HepG2 (cell line): ENCODE measurements around the gene ERCC2. TPM values are rescaled to one million over a fixed set of nuclear protein-coding genes. Genes with fewer than 3 reads are reported as not detected.
A peak's percentile ranks its signal among the peaks of the same experiment; 100 is the strongest.

Experiments used
- FOSL2 ChIP-seq: sonication (generic); formaldehyde crosslinking; IDR thresholded peaks from 2 replicates; pipeline ENCODE4 v1.4.0; 2020; ENCODE audit warnings: missing genetic modification reagents
- FOXM1 ChIP-seq: sonication (generic); formaldehyde crosslinking; IDR thresholded peaks from 2 replicates; pipeline ENCODE4 v1.5.0; 2020; ENCODE audit warnings: missing genetic modification reagents
- JARID2 ChIP-seq: sonication (generic); formaldehyde crosslinking; IDR thresholded peaks from 2 replicates; pipeline ENCODE4 v1.8.1; 2023; ENCODE audit warnings: missing genetic modification reagents, inconsistent platforms; ENCODE audit not compliant: insufficient replicate concordance
- MED8 ChIP-seq: sonication (generic); formaldehyde crosslinking; IDR thresholded peaks from 2 replicates; pipeline ENCODE4 v1.8.1; 2023; ENCODE audit warnings: mild to moderate bottlenecking, missing genetic modification reagents; ENCODE audit not compliant: insufficient replicate concordance
- MIER2 ChIP-seq: IDR thresholded peaks from 2 replicates; pipeline ENCODE4 v1.6.1; 2016; ENCODE audit warnings: missing biosample characterization, missing genetic modification reagents
- MYC ChIP-seq: sonication (generic); formaldehyde crosslinking; IDR thresholded peaks from 2 replicates; pipeline ENCODE4 v1.9.0; 2021; ENCODE audit warnings: missing genetic modification reagents, borderline replicate concordance
- NFRKB ChIP-seq: fragments of 450-650 bp; IDR thresholded peaks from 2 replicates; pipeline ENCODE4 v1.6.1; 2017
- PHB2 ChIP-seq: fragments of 450-650 bp; IDR thresholded peaks from 2 replicates; pipeline ENCODE4 v1.6.1; 2018; ENCODE audit not compliant: partially characterized antibody
- RBM22 ChIP-seq: fragments of 200-400 bp; formaldehyde crosslinking; optimal IDR thresholded peaks from 2 replicates; pipeline ENCODE3; 2017; ENCODE audit warnings: mild to moderate bottlenecking, low read length, moderate library complexity
- RBM39 ChIP-seq: fragments of 200-400 bp; formaldehyde crosslinking; IDR thresholded peaks from one replicate; pipeline ENCODE4 v1.6.1; 2018; ENCODE audit warnings: antibody characterized with exemption, mild to moderate bottlenecking, low read depth, low read length; ENCODE audit not compliant: poor library complexity, severe bottlenecking
- TMF1 ChIP-seq: sonication (generic); formaldehyde crosslinking; IDR thresholded peaks from 2 replicates; pipeline ENCODE4 v1.8.1; 2022; ENCODE audit warnings: low read depth, missing genetic modification reagents
- XRCC5 ChIP-seq: fragments of 200-400 bp; formaldehyde crosslinking; optimal IDR thresholded peaks from 2 replicates; pipeline ENCODE3; 2017; ENCODE audit warnings: mild to moderate bottlenecking, low read length
- ZBTB3 ChIP-seq: sonication (generic); formaldehyde crosslinking; IDR thresholded peaks from 2 replicates; pipeline ENCODE4 v1.4.0; 2020; ENCODE audit warnings: low read depth, mild to moderate bottlenecking, moderate library complexity, missing genetic modification reagents, borderline replicate concordance
- ZNF543 ChIP-seq: sonication (generic); formaldehyde crosslinking; IDR thresholded peaks from 2 replicates; pipeline ENCODE4 v1.4.0; 2020; ENCODE audit warnings: mild to moderate bottlenecking, missing genetic modification reagents
- ZNF704 ChIP-seq: sonication (generic); formaldehyde crosslinking; IDR thresholded peaks from 2 replicates; pipeline ENCODE4 v1.8.1; 2023; ENCODE audit warnings: mild to moderate bottlenecking, inconsistent platforms, moderate library complexity, missing genetic modification reagents, borderline replicate concordance
- ZNF883 ChIP-seq: sonication (generic); formaldehyde crosslinking; IDR thresholded peaks from 2 replicates; pipeline ENCODE4 v1.5.1; 2020; ENCODE audit warnings: mild to moderate bottlenecking, missing genetic modification reagents; ENCODE audit errors: not compliant biosample characterization
- ZNF891 ChIP-seq: sonication (generic); formaldehyde crosslinking; IDR thresholded peaks from 2 replicates; pipeline ENCODE4 v1.5.0; 2020; ENCODE audit warnings: mild to moderate bottlenecking, missing genetic modification reagents
- polyA plus RNA-seq, 8 experiments: library from polyadenylated mRNA; depleted of rRNA in 3 of 8; stranded (reverse) in 7 of 8; unstranded in 1 of 8; fragments of >200 nt; fragmentation: Illumina TruSeq in 4 of 8; extraction: Trizol in 4 of 8; gene quantifications; 2 replicates each; pipeline versions ENCODE4 v1.2.1 to v1.2.3, GENCODE V29; 2011 to 2016; ENCODE audit warnings: low read depth in 4 of 8, missing spikeins in 1 of 8, mixed read lengths in 1 of 8; ENCODE audit not compliant: insufficient read depth in 1 of 8
- total RNA-seq, 5 experiments: library from RNA; depleted of rRNA; stranded (reverse); fragments of >200 nt; fragmentation: Illumina TruSeq; extraction: Trizol; gene quantifications; 2 replicates each; pipeline ENCODE4 v1.2.3, GENCODE V29; 2016; ENCODE audit warnings: low read depth in 1 of 5
- TF ChIP-seq, protein P1 (sequence below): sonication (generic); formaldehyde crosslinking; IDR thresholded peaks from 2 replicates; pipeline ENCODE4 v1.4.0; 2020; ENCODE audit warnings: mild to moderate bottlenecking, missing genetic modification reagents
- TF ChIP-seq, protein P2 (sequence below): sonication (generic); formaldehyde crosslinking; conservative IDR thresholded peaks from 2 replicates; pipeline ENCODE4 v1.4.0; 2020; ENCODE audit warnings: missing genetic modification reagents
- TF ChIP-seq, protein P3 (sequence below): sonication (generic); formaldehyde crosslinking; IDR thresholded peaks from 2 replicates; pipeline ENCODE4 v1.8.0; 2022; ENCODE audit warnings: mild to moderate bottlenecking, missing genetic modification reagents

Gene ERCC2
- total and polyA plus RNA-seq, 2 of the 13 experiments (the other 11 are each of a cell fraction or from before 2014, with no cell fraction given), result 25.4 to 49.2 TPM

GRCh38 chr19:45403781-45404556 is 33.6 kb upstream of the ERCC2 start (continued):
- 0 out of 2 replicates have a peak, but pooled peaks have one; percentile 12 for TF ChIP-seq FOSL2
- no peak for TF ChIP-seq JARID2 (CRISPR knock-in tag)
- TF ChIP-seq ZNF543 (CRISPR knock-in tag), result no peak
- no peak for TF ChIP-seq FOXM1 (CRISPR knock-in tag)
- TF ChIP-seq ZNF883 (CRISPR knock-in tag), result peak; percentile 18
- TF ChIP-seq, protein P1, sequence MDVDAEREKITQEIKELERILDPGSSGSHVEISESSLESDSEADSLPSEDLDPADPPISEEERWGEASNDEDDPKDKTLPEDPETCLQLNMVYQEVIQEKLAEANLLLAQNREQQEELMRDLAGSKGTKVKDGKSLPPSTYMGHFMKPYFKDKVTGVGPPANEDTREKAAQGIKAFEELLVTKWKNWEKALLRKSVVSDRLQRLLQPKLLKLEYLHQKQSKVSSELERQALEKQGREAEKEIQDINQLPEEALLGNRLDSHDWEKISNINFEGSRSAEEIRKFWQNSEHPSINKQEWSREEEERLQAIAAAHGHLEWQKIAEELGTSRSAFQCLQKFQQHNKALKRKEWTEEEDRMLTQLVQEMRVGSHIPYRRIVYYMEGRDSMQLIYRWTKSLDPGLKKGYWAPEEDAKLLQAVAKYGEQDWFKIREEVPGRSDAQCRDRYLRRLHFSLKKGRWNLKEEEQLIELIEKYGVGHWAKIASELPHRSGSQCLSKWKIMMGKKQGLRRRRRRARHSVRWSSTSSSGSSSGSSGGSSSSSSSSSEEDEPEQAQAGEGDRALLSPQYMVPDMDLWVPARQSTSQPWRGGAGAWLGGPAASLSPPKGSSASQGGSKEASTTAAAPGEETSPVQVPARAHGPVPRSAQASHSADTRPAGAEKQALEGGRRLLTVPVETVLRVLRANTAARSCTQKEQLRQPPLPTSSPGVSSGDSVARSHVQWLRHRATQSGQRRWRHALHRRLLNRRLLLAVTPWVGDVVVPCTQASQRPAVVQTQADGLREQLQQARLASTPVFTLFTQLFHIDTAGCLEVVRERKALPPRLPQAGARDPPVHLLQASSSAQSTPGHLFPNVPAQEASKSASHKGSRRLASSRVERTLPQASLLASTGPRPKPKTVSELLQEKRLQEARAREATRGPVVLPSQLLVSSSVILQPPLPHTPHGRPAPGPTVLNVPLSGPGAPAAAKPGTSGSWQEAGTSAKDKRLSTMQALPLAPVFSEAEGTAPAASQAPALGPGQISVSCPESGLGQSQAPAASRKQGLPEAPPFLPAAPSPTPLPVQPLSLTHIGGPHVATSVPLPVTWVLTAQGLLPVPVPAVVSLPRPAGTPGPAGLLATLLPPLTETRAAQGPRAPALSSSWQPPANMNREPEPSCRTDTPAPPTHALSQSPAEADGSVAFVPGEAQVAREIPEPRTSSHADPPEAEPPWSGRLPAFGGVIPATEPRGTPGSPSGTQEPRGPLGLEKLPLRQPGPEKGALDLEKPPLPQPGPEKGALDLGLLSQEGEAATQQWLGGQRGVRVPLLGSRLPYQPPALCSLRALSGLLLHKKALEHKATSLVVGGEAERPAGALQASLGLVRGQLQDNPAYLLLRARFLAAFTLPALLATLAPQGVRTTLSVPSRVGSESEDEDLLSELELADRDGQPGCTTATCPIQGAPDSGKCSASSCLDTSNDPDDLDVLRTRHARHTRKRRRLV (CRISPR knock-in tag), result no peak
- no peak for TF ChIP-seq MIER2 (CRISPR knock-in tag)
- no peak for TF ChIP-seq RBM22
- no peak for TF ChIP-seq ZBTB3 (CRISPR knock-in tag)
- TF ChIP-seq XRCC5, result no peak
- peak; percentile 17; the same call in 1 of the 2 replicates for TF ChIP-seq MYC (CRISPR knock-in tag)
- no peak for TF ChIP-seq MED8 (CRISPR knock-in tag)
- TF ChIP-seq ZNF891, result no peak
- no peak for TF ChIP-seq ZNF704 (CRISPR knock-in tag)
- no peak for TF ChIP-seq NFRKB
- TF ChIP-seq RBM39, result no peak
- no peak for TF ChIP-seq PHB2
- TF ChIP-seq, protein P2, sequence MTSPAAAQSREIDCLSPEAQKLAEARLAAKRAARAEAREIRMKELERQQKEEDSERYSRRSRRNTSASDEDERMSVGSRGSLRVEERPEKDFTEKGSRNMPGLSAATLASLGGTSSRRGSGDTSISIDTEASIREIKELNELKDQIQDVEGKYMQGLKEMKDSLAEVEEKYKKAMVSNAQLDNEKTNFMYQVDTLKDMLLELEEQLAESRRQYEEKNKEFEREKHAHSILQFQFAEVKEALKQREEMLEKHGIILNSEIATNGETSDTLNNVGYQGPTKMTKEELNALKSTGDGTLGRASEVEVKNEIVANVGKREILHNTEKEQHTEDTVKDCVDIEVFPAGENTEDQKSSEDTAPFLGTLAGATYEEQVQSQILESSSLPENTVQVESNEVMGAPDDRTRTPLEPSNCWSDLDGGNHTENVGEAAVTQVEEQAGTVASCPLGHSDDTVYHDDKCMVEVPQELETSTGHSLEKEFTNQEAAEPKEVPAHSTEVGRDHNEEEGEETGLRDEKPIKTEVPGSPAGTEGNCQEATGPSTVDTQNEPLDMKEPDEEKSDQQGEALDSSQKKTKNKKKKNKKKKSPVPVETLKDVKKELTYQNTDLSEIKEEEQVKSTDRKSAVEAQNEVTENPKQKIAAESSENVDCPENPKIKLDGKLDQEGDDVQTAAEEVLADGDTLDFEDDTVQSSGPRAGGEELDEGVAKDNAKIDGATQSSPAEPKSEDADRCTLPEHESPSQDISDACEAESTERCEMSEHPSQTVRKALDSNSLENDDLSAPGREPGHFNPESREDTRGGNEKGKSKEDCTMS (CRISPR knock-in tag), result no peak
- TF ChIP-seq, protein P3, sequence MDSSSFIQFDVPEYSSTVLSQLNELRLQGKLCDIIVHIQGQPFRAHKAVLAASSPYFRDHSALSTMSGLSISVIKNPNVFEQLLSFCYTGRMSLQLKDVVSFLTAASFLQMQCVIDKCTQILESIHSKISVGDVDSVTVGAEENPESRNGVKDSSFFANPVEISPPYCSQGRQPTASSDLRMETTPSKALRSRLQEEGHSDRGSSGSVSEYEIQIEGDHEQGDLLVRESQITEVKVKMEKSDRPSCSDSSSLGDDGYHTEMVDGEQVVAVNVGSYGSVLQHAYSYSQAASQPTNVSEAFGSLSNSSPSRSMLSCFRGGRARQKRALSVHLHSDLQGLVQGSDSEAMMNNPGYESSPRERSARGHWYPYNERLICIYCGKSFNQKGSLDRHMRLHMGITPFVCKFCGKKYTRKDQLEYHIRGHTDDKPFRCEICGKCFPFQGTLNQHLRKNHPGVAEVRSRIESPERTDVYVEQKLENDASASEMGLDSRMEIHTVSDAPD (CRISPR knock-in tag), result no peak
- no peak for TF ChIP-seq TMF1
